ACC112 (cell line): ENCODE measurements around the gene HOXA6.

Experiments
- H2AFZ ChIP-seq: fragments of 200-600 bp; sonication (generic); one replicate; pipeline ENCODE4 v1.6.0; 2017; ENCODE audit warnings: antibody characterized with exemption, low read length; ENCODE audit not compliant: unreplicated experiment
- H3K27ac ChIP-seq: fragments of 200-600 bp; sonication (generic); 2 replicates; pipeline ENCODE4 v1.5.1; 2014; ENCODE audit warnings: low read depth, mild to moderate bottlenecking, antibody characterized with exemption, low read length, moderate library complexity
- H3K27me3 ChIP-seq: fragments of 200-600 bp; sonication (generic); 2 replicates; pipeline ENCODE4 v1.6.1; 2014; ENCODE audit warnings: mild to moderate bottlenecking, antibody characterized with exemption, low read length, moderate library complexity, mixed read lengths; ENCODE audit not compliant: insufficient read depth
- H3K36me3 ChIP-seq: fragments of 200-600 bp; sonication (generic); 2 replicates; pipeline ENCODE4 v1.6.1; 2016; ENCODE audit warnings: mild to moderate bottlenecking, antibody characterized with exemption, low read length, moderate library complexity, mixed read lengths; ENCODE audit not compliant: insufficient read depth
- H3K4me1 ChIP-seq: fragments of 200-600 bp; sonication (generic); one replicate; pipeline ENCODE4 v1.6.1; 2016; ENCODE audit warnings: low read length, mixed read lengths; ENCODE audit not compliant: insufficient read depth, unreplicated experiment, control insufficient read depth
- H3K4me3 ChIP-seq: fragments of 200-600 bp; sonication (generic); 2 replicates; pipeline ENCODE4 v1.5.1; 2014; ENCODE audit warnings: mild to moderate bottlenecking, low read depth, low read length
- H3K79me2 ChIP-seq: fragments of 200-600 bp; sonication (generic); one replicate; pipeline ENCODE4 v1.6.0; 2016; ENCODE audit warnings: low read length; ENCODE audit not compliant: control insufficient read depth, unreplicated experiment, insufficient read depth

Gene HOXA6

DNA sequence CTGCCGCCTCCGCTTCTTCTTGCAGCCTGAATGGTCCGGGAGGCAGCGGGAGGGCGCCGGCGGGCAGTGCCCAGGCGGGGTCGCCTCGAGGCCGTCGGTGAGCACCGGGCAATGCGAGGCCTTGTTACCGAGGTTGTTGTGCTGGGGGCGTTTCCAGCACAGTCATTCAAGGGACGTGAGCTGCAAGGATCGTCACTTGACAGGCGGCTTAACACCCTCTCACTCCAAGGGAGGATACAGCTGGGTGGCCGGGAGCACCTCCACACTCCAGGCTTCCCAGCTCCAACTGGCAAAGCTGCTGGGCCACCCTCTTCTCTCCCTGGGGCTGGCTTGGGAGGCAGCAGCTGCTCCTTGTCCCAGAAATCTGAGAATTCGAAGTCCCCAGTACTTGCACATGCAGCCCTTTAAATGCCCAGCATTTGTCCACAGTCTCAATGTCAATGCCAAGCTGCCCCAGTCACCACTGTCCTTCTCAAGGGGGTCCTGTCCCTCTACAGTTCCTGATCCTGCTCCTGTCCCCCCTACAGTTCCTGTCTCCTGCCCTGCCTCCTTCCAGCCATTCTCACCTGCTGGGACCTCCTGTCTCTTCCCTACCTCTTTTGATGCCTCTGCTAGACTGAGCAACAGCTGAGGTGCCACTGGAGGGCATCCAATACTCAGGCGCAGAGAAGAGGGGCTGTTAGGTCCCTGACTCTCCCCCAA lies 41.9 kb upstream of the HOXA6 start:
- Histone ChIP-seq H3K4me3 (no peak overlapping the region), H3K4me1 (no peaks in the 10 kb centered on the region), H2AFZ (no peak overlapping the region), H3K27me3 (peaks cover 100% of the 10 kb centered on the region), H3K36me3 (no peaks in the 10 kb centered on the region), H3K79me2 (no peaks in the 10 kb centered on the region), H3K27ac (no peak overlapping the region)

GRCh38 chr7:27188386-27189294 lies 41.1 kb upstream of the HOXA6 start:
- Histone ChIP-seq H2AFZ (no peak overlapping the region), H3K79me2 (no peaks in the 10 kb centered on the region)

DNA sequence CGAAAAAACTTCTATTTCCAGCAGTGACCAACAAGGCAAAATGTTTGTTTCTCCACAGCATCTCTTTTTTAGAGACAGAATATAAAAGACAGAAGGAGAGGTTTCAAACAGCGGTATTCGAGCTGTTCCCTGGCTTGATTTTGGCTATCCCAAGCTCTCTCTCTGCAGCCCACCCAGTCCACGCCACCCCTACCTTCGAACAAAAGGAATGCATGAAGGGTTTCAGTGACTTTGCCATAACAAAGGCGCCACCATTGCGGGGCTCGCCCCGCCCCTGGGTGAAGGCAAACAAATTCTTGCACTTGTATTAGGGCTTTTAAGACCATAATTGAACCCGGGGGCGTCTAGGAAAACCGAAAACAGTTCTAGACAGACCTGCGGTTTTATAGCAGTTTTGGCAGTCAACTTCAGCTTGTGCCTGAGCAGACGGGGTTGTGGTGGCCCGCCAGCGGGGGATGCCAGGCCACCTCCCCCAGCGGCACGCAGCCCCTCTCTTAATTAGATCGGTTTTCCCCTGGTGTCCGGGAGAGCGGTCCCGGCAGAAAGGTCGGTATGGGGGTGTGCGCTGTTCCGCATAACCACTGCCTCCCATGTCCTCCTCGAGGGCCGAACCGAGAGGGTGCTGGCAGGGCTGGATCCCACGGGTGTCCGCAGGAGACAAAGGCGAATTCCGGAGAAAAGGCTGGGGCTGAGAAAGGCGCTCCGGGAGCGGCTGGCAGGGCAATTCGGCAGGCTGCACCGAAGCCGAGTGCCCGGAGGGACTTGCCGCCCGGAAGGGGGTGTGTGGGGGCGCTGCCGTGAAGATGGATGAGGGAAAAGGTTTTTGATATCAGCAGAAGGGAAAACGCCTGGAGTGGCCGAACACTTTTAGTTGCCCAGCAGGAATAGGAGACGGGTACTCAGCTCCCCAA lies 40.2 kb upstream of the HOXA6 start:
- Histone ChIP-seq H3K79me2 (no peaks in the 10 kb centered on the region), H3K27me3 (peaks cover 98% of the 10 kb centered on the region), H3K4me1 (no peaks in the 10 kb centered on the region), H2AFZ (no peak overlapping the region), H3K4me3 (no peak overlapping the region), H3K36me3 (no peaks in the 10 kb centered on the region), H3K27ac (no peak overlapping the region)

More at GRCh38 chr7:27188386-27189294, 41.1 kb upstream of the HOXA6 start:
- Histone ChIP-seq H3K4me1 (no peaks in the 10 kb centered on the region), H3K27ac (no peak overlapping the region), H3K36me3 (no peaks in the 10 kb centered on the region), H3K4me3 (no peak overlapping the region), H3K27me3 (peaks cover 98% of the 10 kb centered on the region)

DNA sequence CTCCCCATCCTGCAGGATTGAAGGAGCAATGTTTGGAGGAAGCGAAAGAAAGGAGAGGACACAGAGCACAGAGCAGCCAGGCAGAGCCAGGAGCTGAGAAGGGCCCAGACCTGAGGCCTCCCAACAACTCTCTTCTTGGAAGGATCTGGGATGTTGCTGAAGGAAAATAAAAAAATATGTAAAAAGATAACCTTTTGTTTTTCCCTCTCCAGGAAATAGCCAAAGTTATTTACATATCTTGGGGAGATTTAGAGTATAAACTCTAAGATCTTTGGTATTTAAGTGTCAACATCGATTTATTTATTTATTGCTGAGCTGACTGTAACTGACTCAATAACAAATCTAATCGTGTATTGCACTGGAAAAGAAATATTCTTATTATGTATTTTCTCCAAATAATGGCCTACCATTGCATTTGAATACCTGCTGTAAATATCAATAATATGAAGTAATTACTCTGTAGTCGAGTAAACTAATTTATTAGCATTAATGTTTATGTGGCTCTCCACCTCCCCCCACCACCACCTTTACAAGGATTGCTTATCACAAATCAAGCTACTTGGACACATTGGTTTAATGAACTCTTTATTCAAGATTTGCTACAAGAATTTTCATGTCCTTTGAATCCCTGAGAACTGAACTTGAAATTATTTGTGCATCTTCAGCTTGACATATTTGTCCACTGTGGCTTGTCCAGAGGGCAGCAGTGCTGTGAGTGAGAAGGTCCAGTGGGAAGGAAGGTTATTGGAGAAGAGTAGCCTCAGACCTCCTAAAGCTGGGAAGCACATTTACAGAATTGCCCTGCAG lies 39.3 kb upstream of the HOXA6 start:
- H3K27me3 ChIP-seq: peaks cover 98% of the 10 kb centered on the region
- no peak overlapping the region for H2AFZ ChIP-seq
- no peak overlapping the region for H3K4me3 ChIP-seq
- H3K36me3 ChIP-seq: no peaks in the 10 kb centered on the region
- no peaks in the 10 kb centered on the region for H3K79me2 ChIP-seq
- no peak overlapping the region for H3K27ac ChIP-seq
- no peaks in the 10 kb centered on the region for H3K4me1 ChIP-seq

GRCh38 chr7:27185854-27186667 lies 38.5 kb upstream of the HOXA6 start:
- Histone ChIP-seq H3K36me3 (no peaks in the 10 kb centered on the region), H3K79me2 (no peaks in the 10 kb centered on the region), H3K27ac (no peak overlapping the region), H3K27me3 (peaks cover 93% of the 10 kb centered on the region), H3K4me1 (no peaks in the 10 kb centered on the region), H2AFZ (no peak overlapping the region), H3K4me3 (no peak overlapping the region)

GRCh38 chr7:27185013-27185853 lies 37.7 kb upstream of the HOXA6 start, which contains the start of gene HOXA11:
Gene HOXA11, minus strand, starts transcription at chr7:27185232. Its CDS starts 88 bp downstream, at chr7:27185144.
- Histone ChIP-seq H3K4me1 (no peaks in the 10 kb centered on the region), H3K27ac (no peak within 1 kb of the TSS), H3K79me2 (no peaks in the 10 kb centered on the region), H2AFZ (peak within 1 kb of the TSS; percentile 84), H3K4me3 (peak within 1 kb of the TSS; percentile 78), H3K27me3 (peaks cover 91% of the 10 kb centered on the region), H3K36me3 (no peaks in the 10 kb centered on the region)

DNA sequence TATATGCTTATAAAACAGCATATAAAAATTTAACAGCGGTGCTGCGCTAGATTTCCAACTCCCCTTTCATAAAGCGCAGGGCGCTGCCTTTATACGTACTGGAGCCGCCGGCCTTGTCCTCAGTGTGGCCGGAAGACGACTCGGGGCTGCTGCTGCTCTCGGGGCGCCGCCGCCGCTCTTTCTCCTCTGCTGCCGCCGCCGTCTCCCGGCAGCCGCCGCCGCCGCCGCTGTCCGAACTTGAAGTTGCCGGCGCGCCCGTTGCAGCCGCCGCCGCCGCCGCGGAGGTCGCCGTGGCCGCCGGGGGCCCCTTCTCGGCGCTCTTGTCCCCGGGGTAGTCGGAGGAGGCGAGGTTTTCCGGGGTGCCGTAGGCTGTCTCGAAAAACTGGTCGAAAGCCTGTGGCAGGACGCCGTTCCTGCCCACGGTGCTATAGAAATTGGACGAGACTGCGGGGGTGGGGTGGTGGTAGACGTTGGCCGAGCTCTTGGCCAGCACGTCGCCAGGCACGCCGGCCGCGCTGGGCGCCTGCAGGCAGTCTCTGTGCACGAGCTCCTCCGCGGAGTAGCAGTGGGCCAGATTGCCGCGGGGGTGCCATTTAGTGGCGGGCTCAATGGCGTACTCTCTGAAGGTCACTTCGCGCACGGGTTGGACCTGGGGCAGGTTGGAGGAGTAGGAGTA lies 36.9 kb upstream of the HOXA6 start:
- no peaks in the 10 kb centered on the region for H3K36me3 ChIP-seq
- peak overlapping the region; percentile 78 for H3K4me3 ChIP-seq
- peak overlapping the region; percentile 84 for H2AFZ ChIP-seq
- H3K27ac ChIP-seq: no peak overlapping the region
- peaks cover 90% of the 10 kb centered on the region for H3K27me3 ChIP-seq
- H3K4me1 ChIP-seq: peaks cover 2% of the 10 kb centered on the region
- no peaks in the 10 kb centered on the region for H3K79me2 ChIP-seq

DNA sequence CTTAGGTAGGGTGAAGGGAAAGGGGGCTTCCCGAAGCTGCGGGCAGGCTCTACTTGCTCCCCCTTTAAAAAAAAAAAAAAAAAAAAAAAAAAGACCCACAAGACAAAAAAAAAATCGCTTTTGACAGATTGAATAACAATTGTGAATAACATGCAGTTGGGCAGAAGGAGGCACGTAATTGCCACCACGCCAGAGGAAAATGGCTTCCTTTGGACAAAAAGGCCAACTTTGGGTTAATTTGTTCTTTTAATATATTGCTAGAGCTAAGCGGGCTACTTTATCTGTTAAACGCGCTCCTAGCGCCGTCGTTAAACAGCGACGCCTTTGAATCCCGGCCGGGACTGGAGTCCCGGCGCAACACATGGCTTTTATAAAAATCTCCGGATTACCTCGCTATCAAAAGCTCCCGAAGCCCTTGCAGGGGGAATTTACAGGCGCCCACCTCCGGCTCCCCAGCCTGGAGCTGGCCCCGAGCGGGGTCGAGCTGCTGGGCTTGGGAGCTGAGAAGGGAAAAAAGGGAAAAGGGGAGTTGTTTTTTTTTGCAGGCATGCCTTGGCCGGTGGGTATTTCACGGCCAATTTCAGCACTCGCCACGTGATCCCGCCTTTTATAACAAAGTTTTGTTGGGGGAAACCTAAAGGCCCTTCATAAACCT lies 36.2 kb upstream of the HOXA6 start:
- Histone ChIP-seq H2AFZ (peak overlapping the region; percentile 84), H3K4me3 (peak overlapping the region; percentile 78), H3K4me1 (peaks cover 3% of the 10 kb centered on the region), H3K79me2 (no peaks in the 10 kb centered on the region), H3K27ac (no peak overlapping the region), H3K27me3 (peaks cover 90% of the 10 kb centered on the region), H3K36me3 (no peaks in the 10 kb centered on the region)
